B cell (primary cell): Measurements from ENCODE around the gene KNSTRN.

Experiments used
- CTCF ChIP-seq: fragments of 200-600 bp; IDR thresholded peaks from one replicate; pipeline ENCODE4 v1.8.0; 2022; ENCODE audit warnings: antibody characterized with exemption, mild to moderate bottlenecking
- EZH2 ChIP-seq: IDR thresholded peaks from 2 replicates; pipeline ENCODE4 v1.6.1; 2012; ENCODE audit warnings: borderline replicate concordance, low read depth, mild to moderate bottlenecking, moderate library complexity, low read length; ENCODE audit not compliant: insufficient read depth, poor library complexity, severe bottlenecking

- TF ChIP-seq EZH2 = no peak
- no peak for TF ChIP-seq CTCF
These were observed 10.7 kb downstream of the KNSTRN start for GRCh38 chr15:40392986-40393948.
